ENCODE results near the gene COX8A.

- TF ChIP-seq CTCF (IDR thresholded peaks at IDR 0.05), result no peak
- no peak for TF ChIP-seq POLR2A (IDR thresholded peaks at IDR 0.05)
Observed at GRCh38 chr11:64018310-64018709, 43.9 kb downstream of the COX8A start.
